SH-SY5Y (cell line): ENCODE measurements around the gene PPM1F.

Source experiments
- GATA2 ChIP-seq: IDR thresholded peaks from 2 replicates; pipeline ENCODE4 v1.6.1; 2011; ENCODE audit warnings: mild to moderate bottlenecking, low read depth, low read length
- GATA3 ChIP-seq: IDR thresholded peaks from 2 replicates; pipeline ENCODE4 v1.6.1; 2011; ENCODE audit warnings: low read depth, mild to moderate bottlenecking, low read length, moderate library complexity

GRCh38 chr22:22001664-22002525 lies 49.2 kb upstream of the PPM1F start:
- TF ChIP-seq GATA3 (no peak), GATA2 (no peak)
